Smooth muscle cell of the brain vasculature (primary cell): ENCODE results near the gene PAGE3.

Source experiments
- DNase-seq: peaks from one replicate; pipeline ENCODE4 v3.0.0-alpha.2; 2012; ENCODE audit warnings: low read depth, low spot score

Gene PAGE3, protein sequence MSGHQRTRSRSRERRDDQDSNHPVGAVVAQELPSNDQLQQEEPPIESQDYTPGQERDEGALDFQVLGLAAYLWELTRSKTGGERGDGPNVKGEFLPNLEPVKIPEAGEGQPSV

DNA sequence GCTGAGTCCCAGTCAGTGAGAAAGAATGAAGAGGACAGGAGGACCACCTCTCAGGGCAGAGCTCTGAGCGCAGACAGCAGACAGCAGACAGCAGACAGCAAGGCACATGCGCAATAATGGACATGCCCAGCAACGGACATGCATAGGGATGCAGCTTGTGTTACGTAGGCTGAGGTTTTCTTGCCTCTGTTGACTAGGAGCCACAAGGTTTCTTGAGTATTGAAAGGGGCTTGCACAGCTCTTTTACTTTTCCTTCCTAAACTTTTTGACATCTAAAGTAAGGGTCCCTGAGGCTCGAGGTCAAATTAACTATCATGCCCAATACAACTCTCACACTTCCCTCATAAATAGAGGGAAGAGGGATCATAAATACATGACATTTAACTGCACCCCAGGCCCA, at the start of gene PAGE3:
Gene PAGE3 (minus strand): TSS at position 101 of the 400 bp plus-strand sequence. CDS start 1,013 bp downstream, outside the sequence.
- no peak for DNase-seq

DNA sequence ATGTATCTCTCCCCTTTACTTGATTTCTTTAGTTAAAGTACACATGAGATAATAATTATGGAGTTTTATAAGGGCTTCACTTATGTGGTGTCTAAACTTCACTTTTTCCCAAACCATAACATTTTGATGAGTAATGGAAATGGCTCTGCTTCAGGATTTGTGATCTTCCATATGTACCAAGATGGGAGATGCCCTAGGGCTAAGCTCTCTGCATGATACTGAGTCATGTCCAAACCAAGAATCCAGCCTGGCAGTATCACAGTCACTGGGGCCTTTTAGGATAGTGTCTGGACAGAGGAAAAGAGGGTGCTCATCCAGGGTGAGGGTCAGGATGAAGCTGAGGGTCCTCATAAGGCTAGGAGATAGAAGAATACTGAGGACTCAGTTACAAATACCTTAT, 47.9 kb upstream of the PAGE3 start:
- no peak for DNase-seq

DNA sequence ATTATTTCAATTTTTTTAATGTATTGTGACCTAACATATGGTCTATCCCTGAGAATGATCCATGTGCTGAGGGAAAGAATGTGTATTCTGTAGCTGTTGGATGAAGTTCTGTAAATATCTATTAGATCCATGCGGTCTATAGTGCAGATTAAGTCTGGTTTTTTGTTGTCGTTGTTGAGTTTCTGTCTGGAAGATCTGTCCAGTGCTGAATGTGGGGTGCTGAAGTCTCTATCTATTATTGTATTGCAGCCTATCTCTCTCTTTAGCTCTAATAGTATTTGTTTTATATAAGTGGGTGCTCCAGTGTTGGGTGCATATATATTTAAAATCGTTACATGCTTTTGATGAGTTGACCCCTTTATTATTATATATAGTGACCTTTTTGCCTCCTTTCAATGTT, 26.2 kb upstream of the PAGE3 start:
- DNase-seq: no peak

DNA sequence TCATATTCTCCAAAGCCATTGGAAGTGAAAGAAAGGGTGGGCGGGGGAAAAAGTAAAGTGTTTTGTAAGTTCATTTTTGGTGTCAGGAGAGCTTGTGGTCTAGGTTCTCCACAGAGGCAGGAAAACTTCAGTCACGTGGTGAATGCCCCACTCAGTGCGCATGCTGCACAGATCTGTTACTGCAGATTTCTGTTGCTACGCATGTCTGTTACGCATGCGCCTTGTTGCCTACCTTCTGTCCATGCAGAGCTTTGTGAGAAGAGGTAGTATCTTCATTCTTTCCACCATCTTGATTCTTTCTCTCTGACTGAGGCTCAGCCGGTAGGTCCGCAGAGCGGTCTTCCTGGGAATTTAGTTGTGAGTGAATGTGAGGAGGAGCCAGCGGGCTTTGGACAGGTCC, 15.1 kb upstream of the PAGE3 start:
- DNase-seq: no peak

DNA sequence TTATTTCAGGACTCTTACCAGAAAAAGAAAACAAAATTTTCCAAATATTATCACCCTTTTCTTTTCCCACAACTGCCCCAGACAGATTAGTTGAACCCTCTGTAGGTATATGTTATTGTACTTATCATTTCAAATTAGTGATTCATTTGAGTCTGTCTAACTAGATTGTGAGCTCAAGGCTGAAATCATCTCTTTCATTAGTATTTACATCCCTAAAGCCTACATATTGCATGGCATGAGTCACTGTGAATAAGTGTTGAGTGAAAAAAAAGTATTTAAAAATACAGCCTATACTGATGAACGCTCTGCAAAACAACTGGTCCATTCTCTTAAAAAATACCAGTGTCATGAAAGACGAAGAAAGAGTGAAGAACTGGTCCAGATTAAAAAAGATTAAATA, 3.9 kb downstream of the PAGE3 start:
- DNase-seq: no peak

DNA sequence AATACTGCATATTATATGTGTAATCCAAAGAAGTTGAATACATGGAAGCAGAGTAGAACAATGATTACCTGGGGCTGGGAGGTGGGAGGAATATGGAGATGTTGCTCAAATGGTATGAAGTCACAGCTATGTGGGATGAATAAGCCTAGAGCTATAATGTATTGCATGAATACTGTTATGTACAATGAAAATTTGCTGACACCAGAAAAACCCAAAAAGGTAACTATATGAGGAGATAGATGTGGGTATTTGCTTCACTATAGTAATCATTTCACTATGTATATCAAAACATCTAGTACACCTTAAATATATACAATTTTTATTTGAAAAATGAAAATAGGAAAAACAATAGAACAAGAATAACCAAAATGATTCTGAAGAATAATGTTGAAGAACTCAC, 11.2 kb downstream of the PAGE3 start:
- no peak for DNase-seq

DNA sequence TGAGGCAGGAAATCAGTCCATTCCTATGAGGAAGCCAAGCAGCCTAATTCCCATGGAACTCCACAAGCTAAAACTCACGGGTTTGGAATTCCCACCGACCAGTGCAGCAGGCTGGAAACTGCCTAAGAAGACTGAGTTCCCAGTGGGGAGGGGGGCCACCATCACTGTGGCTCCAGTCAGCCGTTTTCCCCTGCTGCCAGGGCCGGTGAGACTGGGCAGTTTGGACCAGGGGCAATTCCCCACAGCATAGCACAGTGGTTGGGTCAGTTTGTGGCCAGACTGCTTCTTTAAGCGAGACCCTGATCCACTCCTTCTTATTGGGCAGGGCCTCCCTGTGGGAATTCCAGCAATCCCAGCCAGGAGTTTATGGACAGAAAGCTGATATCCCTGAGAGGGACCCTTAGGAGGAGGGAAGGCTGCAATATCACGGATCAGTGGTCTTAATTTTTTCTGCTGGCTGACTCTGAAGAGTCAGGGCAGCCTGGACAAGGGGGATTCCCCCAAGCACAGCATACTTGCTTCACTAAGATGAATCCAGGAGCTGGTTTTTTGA, 23.9 kb downstream of the PAGE3 start:
- no peak for DNase-seq

DNA sequence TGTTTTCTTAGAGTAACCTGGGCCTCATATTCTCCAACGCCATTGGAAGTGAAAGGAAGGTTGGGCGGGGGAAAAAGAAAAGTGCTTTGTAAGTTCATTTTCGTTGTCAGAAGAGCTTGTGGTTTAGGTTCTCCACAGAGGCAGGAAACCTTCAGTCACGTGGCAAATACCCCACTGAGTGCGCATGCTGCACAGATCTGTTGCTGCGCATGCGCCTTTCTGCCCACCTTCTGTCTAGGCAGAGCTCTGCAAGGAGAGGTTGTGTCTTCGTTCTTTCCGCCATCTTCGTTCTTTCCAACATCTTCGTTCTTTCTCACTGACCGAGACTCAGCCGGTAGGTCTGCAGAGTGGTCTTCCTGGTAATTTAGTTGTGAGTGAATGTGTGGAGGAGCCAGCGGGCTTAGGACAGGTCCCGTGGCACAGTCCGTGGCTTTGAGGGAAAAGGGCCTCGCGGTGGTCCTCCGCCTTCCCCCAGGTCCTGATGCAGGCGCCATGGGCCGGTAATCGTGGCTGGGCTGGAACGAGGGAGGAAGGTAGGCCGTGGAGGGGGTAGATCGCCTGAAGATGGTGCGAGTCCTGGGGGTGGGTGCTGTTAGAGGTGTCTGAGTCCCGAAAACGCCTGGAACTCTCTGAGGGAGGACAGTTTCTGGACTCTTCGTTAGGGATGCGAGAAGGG, 44.5 kb downstream of the PAGE3 start, which contains the start of gene PAGE5:
Gene PAGE5 (plus strand): TSS at position 228 of the 676 bp plus-strand sequence. CDS start 1,037 bp downstream, outside the sequence.
- DNase-seq: no peak

DNA sequence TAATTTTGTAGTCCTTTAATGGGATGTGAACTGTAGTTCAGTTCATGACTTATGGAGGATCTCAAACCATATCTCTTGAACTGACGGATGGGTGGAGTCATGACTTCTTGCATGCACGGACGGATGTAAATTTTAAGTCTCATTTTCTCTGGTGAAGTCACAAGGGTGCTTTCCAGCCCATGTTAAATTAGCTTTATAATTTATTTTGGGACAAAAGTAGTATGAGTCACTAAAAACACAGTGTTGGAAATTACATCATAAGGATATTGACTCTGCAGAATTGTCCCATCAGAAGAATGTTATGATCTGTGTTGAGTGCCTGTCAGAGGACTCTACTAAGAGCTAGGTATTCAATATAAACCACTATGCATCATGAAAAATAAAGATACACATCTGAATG, 51.3 kb downstream of the PAGE3 start:
- no peak for DNase-seq

DNA sequence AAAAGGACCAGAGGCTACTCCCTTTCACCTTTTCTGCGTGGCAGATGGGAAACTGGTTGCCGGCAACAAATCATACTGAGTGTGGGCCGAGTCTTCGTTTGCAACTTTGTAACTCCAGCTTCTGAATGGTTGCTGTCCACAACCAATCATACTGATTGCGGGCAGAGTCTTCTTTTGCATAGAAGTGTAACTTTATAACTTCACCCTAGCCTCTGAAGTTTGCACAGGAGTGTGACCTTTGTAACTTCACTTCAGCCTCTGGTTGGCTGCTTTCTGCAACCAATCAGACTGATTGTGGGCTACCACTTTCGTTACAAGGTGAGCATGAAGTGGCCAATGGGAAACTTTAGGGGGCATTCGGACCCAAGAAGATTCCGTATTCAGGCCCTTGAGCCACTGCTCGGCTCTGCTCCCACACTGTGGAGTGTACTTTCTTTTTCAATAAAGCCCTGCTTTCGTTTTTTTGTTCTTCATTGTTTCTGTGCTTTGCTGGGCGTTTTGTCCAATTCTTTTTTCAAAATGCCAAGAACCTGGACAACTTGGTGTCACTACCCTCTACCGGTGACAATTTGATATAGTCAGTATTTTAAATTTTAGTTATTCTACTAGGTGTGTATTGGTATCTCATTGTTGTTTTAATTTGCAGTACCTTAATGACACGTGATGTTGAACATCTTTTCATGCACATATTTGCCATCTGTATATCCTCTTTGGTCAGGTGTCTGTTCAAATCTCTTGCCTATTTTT, 53.6 kb downstream of the PAGE3 start:
- DNase-seq: no peak
